PC-3 (cell line): ENCODE measurements around the gene ZNF862. TPM values are rescaled to one million over a fixed set of nuclear protein-coding genes. Genes with fewer than 3 reads are reported as not detected.
"Not testable (repeated sequence)": the region's sequence is repeated elsewhere in the genome, so short reads cannot be mapped to it uniquely, and the experiment has no call there.

Experiments
- ATAC-seq: fragments of 200-7000 bp; cut with Tn5 transposase; 2 replicates; pipeline ENCODE4 v1.9.1; 2020; ENCODE audit warnings: mild to moderate bottlenecking, moderate library complexity
- BruUV-seq: library from RNA; stranded (reverse); fragments of 400-500 nt; replicated peaks from 2 replicates; lab custom pipeline; 2021; lab: Mats Ljungman, UMichigan
- CTCF ChIA-PET: fragments of 300-600 bp; sonication (Branson Sonifier 250); formaldehyde crosslinking; loops from one replicate; lab custom pipeline; 2022; ENCODE audit warnings: antibody characterized with exemption; lab: Charles Lee
- POLR2A ChIA-PET: fragments of 300-600 bp; sonication (Branson Sonifier 250); formaldehyde crosslinking; loops from one replicate; lab custom pipeline; 2022; ENCODE audit warnings: antibody characterized with exemption; ENCODE audit not compliant: unreplicated experiment; lab: Charles Lee
- DNase-seq: peaks from one replicate; pipeline ENCODE4 v3.0.0-alpha.2; 2015
- H2AFZ ChIP-seq: fragments of 300-600 bp; sonication (generic); 2 replicates; pipeline ENCODE4 v1.6.0; 2016; ENCODE audit warnings: antibody characterized with exemption, low read length
- H3F3A ChIP-seq: fragments of 300-600 bp; sonication (generic); one replicate; pipeline ENCODE4 v1.6.0; 2017; ENCODE audit warnings: antibody characterized with exemption, low read length, control low read depth, mild to moderate bottlenecking; ENCODE audit not compliant: unreplicated experiment
- H3K27ac ChIP-seq: fragments of 300-600 bp; sonication (generic); 2 replicates; pipeline ENCODE4 v1.5.1; 2016; ENCODE audit warnings: mild to moderate bottlenecking, low read length
- H3K27me3 ChIP-seq: fragments of 300-600 bp; sonication (generic); 2 replicates; pipeline ENCODE4 v1.6.1; 2016; ENCODE audit warnings: low read length, mixed read lengths
- H3K36me3 ChIP-seq: fragments of 300-600 bp; sonication (generic); 2 replicates; pipeline ENCODE4 v1.6.1; 2016; ENCODE audit warnings: low read depth, mixed run types, low read length, mixed read lengths
- H3K4me1 ChIP-seq: fragments of 300-600 bp; sonication (generic); 2 replicates; pipeline ENCODE4 v1.5.1; 2016; ENCODE audit warnings: low read length; ENCODE audit not compliant: insufficient read depth
- H3K4me2 ChIP-seq: fragments of 300-600 bp; sonication (generic); 2 replicates; pipeline ENCODE4 v1.6.0; 2016; ENCODE audit warnings: low read length
- H3K4me3 ChIP-seq: fragments of 300-600 bp; sonication (generic); 2 replicates; pipeline ENCODE4 v1.5.1; 2016; ENCODE audit warnings: mild to moderate bottlenecking, low read length, mixed read lengths
- H3K79me2 ChIP-seq: fragments of 300-600 bp; sonication (generic); 2 replicates; pipeline ENCODE4 v1.6.1; 2017; ENCODE audit warnings: low read length, mixed read lengths
- H3K9ac ChIP-seq: fragments of 300-600 bp; sonication (generic); 2 replicates; pipeline ENCODE4 v1.6.0; 2016; ENCODE audit warnings: mild to moderate bottlenecking, low read length
- H3K9me2 ChIP-seq: fragments of 300-600 bp; sonication (generic); replicated peaks from 2 replicates; pipeline ENCODE4 v1.6.1; 2016; ENCODE audit warnings: mixed run types, low read length, mixed read lengths
- H3K9me3 ChIP-seq: fragments of 300-600 bp; sonication (generic); 2 replicates; pipeline ENCODE4 v1.6.1; 2016; ENCODE audit warnings: low read length, mixed read lengths
- H4K20me1 ChIP-seq: fragments of 300-600 bp; sonication (generic); 2 replicates; pipeline ENCODE4 v1.6.1; 2016; ENCODE audit warnings: low read length, mixed read lengths
- intact Hi-C: fragments of 100-400 bp; cut with micrococcal nuclease; formaldehyde crosslinking; loops from 2 replicates; pipeline ENCODE4 v1.9.0; 2023
- total RNA-seq: library from RNA; depleted of rRNA; stranded (reverse); fragments of >200 nt; gene quantifications from 2 replicates; pipeline ENCODE4 v1.2.3, GENCODE V29; 2014; rRNA removed

Gene ZNF862
- total RNA-seq, 1 experiment from 2014 or later, result 3.0 TPM

GRCh38 chr7:149910219-149910618 is 72.0 kb downstream of the ZNF862 start:
- H3K9me3 ChIP-seq, H3K27me3 ChIP-seq, DNase-seq, H4K20me1 ChIP-seq, H3K79me2 ChIP-seq, H3F3A ChIP-seq, H3K4me1 ChIP-seq, CTCF ChIA-PET, H3K27ac ChIP-seq, H3K4me2 ChIP-seq, H3K36me3 ChIP-seq, BruUV-seq, POLR2A ChIA-PET, H3K9me2 ChIP-seq, H3K9ac ChIP-seq, H3K4me3 ChIP-seq, ATAC-seq, intact Hi-C loops, H2AFZ ChIP-seq: not testable (repeated sequence)

- H3K36me3 ChIP-seq, H2AFZ ChIP-seq, H3K4me3 ChIP-seq, H3K79me2 ChIP-seq, H3K9me3 ChIP-seq, POLR2A ChIA-PET, ATAC-seq, H3F3A ChIP-seq, BruUV-seq, H3K9me2 ChIP-seq, H3K27ac ChIP-seq, H3K4me2 ChIP-seq, intact Hi-C loops, CTCF ChIA-PET, H3K9ac ChIP-seq, DNase-seq, H4K20me1 ChIP-seq, H3K27me3 ChIP-seq, H3K4me1 ChIP-seq: not testable (repeated sequence)
These were observed 74.0 kb downstream of the ZNF862 start for GRCh38 chr7:149912126-149912525.

Other genes with a start within 250 kb of the ZNF862 start
- gene ZNF467, start 64.8 kb upstream of the ZNF862 start, total RNA-seq, result 4.1 and 6.3 TPM in 2 replicates
- gene ATP6V0E2, start 35.6 kb downstream of the ZNF862 start, total RNA-seq, result 78.2 and 83.4 TPM in 2 replicates